Endothelial cell of umbilical vein (primary cell): ENCODE measurements around the gene MEGF11.

Source experiments
- MYC ChIP-seq: IDR thresholded peaks from one replicate; pipeline ENCODE4 v1.6.1; 2011; ENCODE audit warnings: mild to moderate bottlenecking, low read depth, low read length
- POLR2A ChIP-seq: IDR thresholded peaks from 2 replicates; pipeline ENCODE4 v1.6.1; 2012; ENCODE audit warnings: low read depth, mild to moderate bottlenecking, control low read depth, low read length
- POLR2AphosphoS5 ChIP-seq: IDR thresholded peaks from 2 replicates; pipeline ENCODE4 v1.6.1; 2012; ENCODE audit warnings: low read depth, mild to moderate bottlenecking, control low read depth, low read length, moderate library complexity; ENCODE audit not compliant: insufficient read depth
- TF ChIP-seq, protein P1 (sequence below), 2 donors: IDR thresholded peaks; 1 replicate in 1 of 2; 2 replicates in 1 of 2; pipeline ENCODE4 v1.5.1; 2011; ENCODE audit warnings: low read length in 2 of 2, mild to moderate bottlenecking in 2 of 2, moderate library complexity in 2 of 2, control low read depth in 1 of 2, inconsistent platforms in 1 of 2, low read depth in 1 of 2; ENCODE audit not compliant: insufficient read depth in 1 of 2; ENCODE audit errors: extremely low read depth in 1 of 2

DNA sequence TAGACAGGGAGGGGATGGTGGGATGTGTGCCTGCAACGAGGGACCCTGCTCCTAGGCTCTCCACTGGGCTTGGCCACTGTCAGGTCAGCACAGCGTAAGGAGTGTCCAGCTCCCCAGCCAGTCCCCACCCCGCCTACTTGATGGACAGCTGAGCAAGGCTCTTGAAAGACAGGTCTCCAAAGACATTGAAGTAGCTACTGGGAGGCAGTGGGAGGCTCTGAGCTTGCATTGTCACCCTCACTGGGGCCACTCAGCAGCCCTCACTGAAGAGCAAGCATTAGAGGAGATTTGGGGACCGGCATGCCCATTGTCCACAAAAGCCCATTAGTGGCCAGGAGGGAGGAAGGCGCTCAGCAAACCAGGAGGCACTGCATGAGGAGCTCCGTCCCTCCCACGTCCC is 146.5 kb downstream of the MEGF11 start:
- TF ChIP-seq, protein P1, sequence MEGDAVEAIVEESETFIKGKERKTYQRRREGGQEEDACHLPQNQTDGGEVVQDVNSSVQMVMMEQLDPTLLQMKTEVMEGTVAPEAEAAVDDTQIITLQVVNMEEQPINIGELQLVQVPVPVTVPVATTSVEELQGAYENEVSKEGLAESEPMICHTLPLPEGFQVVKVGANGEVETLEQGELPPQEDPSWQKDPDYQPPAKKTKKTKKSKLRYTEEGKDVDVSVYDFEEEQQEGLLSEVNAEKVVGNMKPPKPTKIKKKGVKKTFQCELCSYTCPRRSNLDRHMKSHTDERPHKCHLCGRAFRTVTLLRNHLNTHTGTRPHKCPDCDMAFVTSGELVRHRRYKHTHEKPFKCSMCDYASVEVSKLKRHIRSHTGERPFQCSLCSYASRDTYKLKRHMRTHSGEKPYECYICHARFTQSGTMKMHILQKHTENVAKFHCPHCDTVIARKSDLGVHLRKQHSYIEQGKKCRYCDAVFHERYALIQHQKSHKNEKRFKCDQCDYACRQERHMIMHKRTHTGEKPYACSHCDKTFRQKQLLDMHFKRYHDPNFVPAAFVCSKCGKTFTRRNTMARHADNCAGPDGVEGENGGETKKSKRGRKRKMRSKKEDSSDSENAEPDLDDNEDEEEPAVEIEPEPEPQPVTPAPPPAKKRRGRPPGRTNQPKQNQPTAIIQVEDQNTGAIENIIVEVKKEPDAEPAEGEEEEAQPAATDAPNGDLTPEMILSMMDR (IDR thresholded peaks at IDR 0.05; ENCODE audit: extremely low read depth in 1 of 2, insufficient read depth in 1 of 2, low read depth in 1 of 2, low read length in 2 of 2): no peak
- TF ChIP-seq MYC (no peak), POLR2AphosphoS5 (no peak), POLR2A (no peak)
